Endodermal cell (in vitro differentiated cells): Measurements from ENCODE around the gene PRR20B. TPM values are rescaled to one million over a fixed set of nuclear protein-coding genes. Genes with fewer than 3 reads are reported as not detected.

Source experiments
- total RNA-seq, 2 donors: library from RNA; stranded (reverse); fragmentation: NEBNext Ultra II Directional in 1 of 2; extraction: Animal tissue kit (Norgen Biotek cat#: 25700) in 1 of 2; gene quantifications; 2 replicates in 1 of 2; 3 replicates in 1 of 2; pipeline ENCODE4 v1.2.1, GENCODE V29; 2021

Gene PRR20B
- total RNA-seq, 2 donors from 2014 or later: not detected

Other genes starting within 250 kb of the PRR20B start
- not detected for gene PRR20A, start 6.6 kb upstream of the PRR20B start, total RNA-seq
- not detected for gene PRR20C, start 6.6 kb downstream of the PRR20B start, total RNA-seq
- not detected for gene PRR20D, start 13.1 kb downstream of the PRR20B start, total RNA-seq
- gene PRR20E, start 19.7 kb downstream of the PRR20B start, total RNA-seq: not detected